ENCODE data around the gene RXFP4.

DNA sequence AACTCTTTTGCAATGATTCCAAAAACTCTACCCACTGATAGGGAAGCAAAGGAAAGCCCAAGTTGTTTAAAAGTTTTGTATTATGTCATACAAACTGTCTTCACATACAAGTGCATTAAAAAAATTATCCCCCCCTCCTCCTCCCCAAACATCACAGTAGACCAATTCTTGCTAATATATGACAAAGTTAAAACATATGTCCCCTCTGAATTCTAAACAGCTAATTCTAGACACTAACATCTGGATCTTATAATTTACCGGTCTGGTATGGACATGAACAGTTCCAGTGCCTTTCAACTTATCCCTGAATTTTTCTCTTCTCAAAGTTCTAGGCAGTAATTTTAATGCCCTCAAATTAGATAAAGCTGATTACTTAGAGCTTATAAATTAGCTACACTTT is 43.7 kb upstream of the RXFP4 start:
- TF ChIP-seq POLR2A (IDR thresholded peaks at IDR 0.05) = no peak
- TF ChIP-seq, protein P1, sequence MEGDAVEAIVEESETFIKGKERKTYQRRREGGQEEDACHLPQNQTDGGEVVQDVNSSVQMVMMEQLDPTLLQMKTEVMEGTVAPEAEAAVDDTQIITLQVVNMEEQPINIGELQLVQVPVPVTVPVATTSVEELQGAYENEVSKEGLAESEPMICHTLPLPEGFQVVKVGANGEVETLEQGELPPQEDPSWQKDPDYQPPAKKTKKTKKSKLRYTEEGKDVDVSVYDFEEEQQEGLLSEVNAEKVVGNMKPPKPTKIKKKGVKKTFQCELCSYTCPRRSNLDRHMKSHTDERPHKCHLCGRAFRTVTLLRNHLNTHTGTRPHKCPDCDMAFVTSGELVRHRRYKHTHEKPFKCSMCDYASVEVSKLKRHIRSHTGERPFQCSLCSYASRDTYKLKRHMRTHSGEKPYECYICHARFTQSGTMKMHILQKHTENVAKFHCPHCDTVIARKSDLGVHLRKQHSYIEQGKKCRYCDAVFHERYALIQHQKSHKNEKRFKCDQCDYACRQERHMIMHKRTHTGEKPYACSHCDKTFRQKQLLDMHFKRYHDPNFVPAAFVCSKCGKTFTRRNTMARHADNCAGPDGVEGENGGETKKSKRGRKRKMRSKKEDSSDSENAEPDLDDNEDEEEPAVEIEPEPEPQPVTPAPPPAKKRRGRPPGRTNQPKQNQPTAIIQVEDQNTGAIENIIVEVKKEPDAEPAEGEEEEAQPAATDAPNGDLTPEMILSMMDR (IDR thresholded peaks at IDR 0.05 in 8 of 11, conservative IDR thresholded peaks at IDR 0.05 in 3 of 11) = no peak
